Measurements from ENCODE around the gene CCDC127. TPM values are rescaled to one million over a fixed set of nuclear protein-coding genes. Genes with fewer than 3 reads are reported as not detected.
"Not testable (repeated sequence)": the region's sequence is repeated elsewhere in the genome, so short reads cannot be mapped to it uniquely, and the experiment has no call there.

Gene CCDC127
- total RNA-seq, 1 experiment from 2014 or later: 10.5 TPM

GRCh38 chr5:215256-215655, 2.7 kb downstream of the CCDC127 start:
- DNase-seq; H3K4me3 Mint-ChIP-seq (ENCODE audit: unreplicated experiment); POLR2A ChIA-PET; H3K9me3 Mint-ChIP-seq (ENCODE audit: unreplicated experiment); intact Hi-C loops (cut with micrococcal nuclease; ENCODE audit: unreplicated experiment); BruUV-seq (replicated peaks); H3K27me3 Mint-ChIP-seq (ENCODE audit: insufficient read depth, unreplicated experiment); H3K9me3 ChIP-seq; H3K4me3 ChIP-seq (ENCODE audit: low read depth, low read length); H3K36me3 ChIP-seq (ENCODE audit: control insufficient read depth, insufficient read depth, low read length); CTCF ChIA-PET; H3K27ac Mint-ChIP-seq (ENCODE audit: unreplicated experiment); H3K4me1 Mint-ChIP-seq (ENCODE audit: low read depth, unreplicated experiment); H3K4me1 ChIP-seq; H3K27me3 ChIP-seq (replicated peaks; ENCODE audit: control insufficient read depth, insufficient read depth, low read length): not testable (repeated sequence)
- H3K36me3 Mint-ChIP-seq (ENCODE audit: insufficient read depth, unreplicated experiment): peaks cover 45% of the 10 kb centered on the region

GRCh38 chr5:213803-214395, 4.1 kb downstream of the CCDC127 start:
- BruUV-seq (replicated peaks): no TSS peak
- H3K27me3 ChIP-seq (replicated peaks; ENCODE audit: control insufficient read depth, insufficient read depth, low read length): no peaks in the 10 kb centered on the region
- intact Hi-C loops (cut with micrococcal nuclease; ENCODE audit: unreplicated experiment): no loop called here
- H3K4me3 Mint-ChIP-seq (ENCODE audit: unreplicated experiment): no peak overlapping the region
- TF ChIP-seq CTCF (IDR thresholded peaks at IDR 0.05; ENCODE audit: insufficient read depth in 1 of 2, low read depth in 1 of 2, low read length in 1 of 2, severe bottlenecking in 1 of 2, unreplicated experiment in 1 of 2): no peak
- ChIA-PET POLR2A (no interaction called here), CTCF (no interaction called here)
- no peak overlapping the region for H3K27ac Mint-ChIP-seq (ENCODE audit: unreplicated experiment)
- no peaks in the 10 kb centered on the region for H3K27me3 Mint-ChIP-seq (ENCODE audit: insufficient read depth, unreplicated experiment)
- no peaks in the 10 kb centered on the region for H3K9me3 ChIP-seq
- DNase-seq: no peak
- H3K36me3 ChIP-seq (ENCODE audit: control insufficient read depth, insufficient read depth, low read length): no peaks in the 10 kb centered on the region
- H3K4me1 Mint-ChIP-seq (ENCODE audit: low read depth, unreplicated experiment): no peaks in the 10 kb centered on the region
- no peak overlapping the region for H3K4me3 ChIP-seq (ENCODE audit: low read depth, low read length)
- H3K4me1 ChIP-seq: no peaks in the 10 kb centered on the region
- no peaks in the 10 kb centered on the region for H3K9me3 Mint-ChIP-seq (ENCODE audit: unreplicated experiment)
- peaks cover 42% of the 10 kb centered on the region for H3K36me3 Mint-ChIP-seq (ENCODE audit: insufficient read depth, unreplicated experiment)

GRCh38 chr5:208449-209114, 9.4 kb downstream of the CCDC127 start:
- CTCF ChIA-PET: no interaction called here
- Mint-ChIP-seq H3K27ac (ENCODE audit: unreplicated experiment) (no peak overlapping the region), H3K36me3 (ENCODE audit: insufficient read depth, unreplicated experiment) (peaks cover 18% of the 10 kb centered on the region), H3K27me3 (ENCODE audit: insufficient read depth, unreplicated experiment) (no peaks in the 10 kb centered on the region), H3K9me3 (ENCODE audit: unreplicated experiment) (no peaks in the 10 kb centered on the region), H3K4me3 (ENCODE audit: unreplicated experiment) (no peak overlapping the region), H3K4me1 (ENCODE audit: low read depth, unreplicated experiment) (peaks cover 7% of the 10 kb centered on the region)
- no peak for TF ChIP-seq CTCF (IDR thresholded peaks at IDR 0.05; ENCODE audit: insufficient read depth in 1 of 2, low read depth in 1 of 2, low read length in 1 of 2, severe bottlenecking in 1 of 2, unreplicated experiment in 1 of 2)
- no peak for DNase-seq
- BruUV-seq (replicated peaks): no TSS peak
- POLR2A ChIA-PET: no interaction called here
- no peaks in the 10 kb centered on the region for H3K9me3 ChIP-seq
- no peaks in the 10 kb centered on the region for H3K4me1 ChIP-seq
- intact Hi-C loops (cut with micrococcal nuclease; ENCODE audit: unreplicated experiment): no loop called here
- no peaks in the 10 kb centered on the region for H3K36me3 ChIP-seq (ENCODE audit: control insufficient read depth, insufficient read depth, low read length)
- H3K4me3 ChIP-seq (ENCODE audit: low read depth, low read length): no peak overlapping the region
- H3K27me3 ChIP-seq (replicated peaks; ENCODE audit: control insufficient read depth, insufficient read depth, low read length): no peaks in the 10 kb centered on the region
